Measurements from ENCODE around the gene ZNF136. TPM values are rescaled to one million over a fixed set of nuclear protein-coding genes. Genes with fewer than 3 reads are reported as not detected.
A peak's percentile ranks its signal among the peaks of the same experiment; 100 is the strongest.

Gene ZNF136
- total RNA-seq, 1 donor from 2014 or later = 1.8 TPM

- no peak for DNase-seq (ENCODE audit: low read depth)
- TF ChIP-seq CTCF (conservative IDR thresholded peaks at IDR 0.05; ENCODE audit: low read depth, low read length) = no peak
Observed at GRCh38 chr19:12230751-12231733, 68.1 kb downstream of the ZNF136 start.

GRCh38 chr19:12232961-12233360, 70.1 kb downstream of the ZNF136 start:
- no peak overlapping the region for H3K4me3 ChIP-seq (ENCODE audit: low read depth, low read length)
- TF ChIP-seq CTCF (conservative IDR thresholded peaks at IDR 0.05; ENCODE audit: low read depth, low read length) = no peak
- DNase-seq (ENCODE audit: low read depth) = no peak

More at GRCh38 chr19:12230751-12231733, 68.1 kb downstream of the ZNF136 start:
- no peak overlapping the region for H3K4me3 ChIP-seq (ENCODE audit: low read depth, low read length)

GRCh38 chr19:12237143-12237839, 74.4 kb downstream of the ZNF136 start:
- H3K4me3 ChIP-seq (ENCODE audit: low read depth, low read length) = peak overlapping the region; percentile 1
- no peak for DNase-seq (ENCODE audit: low read depth)
- no peak for TF ChIP-seq CTCF (conservative IDR thresholded peaks at IDR 0.05; ENCODE audit: low read depth, low read length)

Other genes with a start within 250 kb of the ZNF136 start
- 4.4 and 7.9 TPM in 2 replicates for gene ZNF700, start 238.0 kb upstream of the ZNF136 start, total RNA-seq
- gene ZNF763, start 198.1 kb upstream of the ZNF136 start, total RNA-seq = 0.58 and 1.7 TPM in 2 replicates
- 1.3 and 1.4 TPM in 2 replicates for gene ZNF433, start 127.4 kb upstream of the ZNF136 start, total RNA-seq
- gene ZNF878, start 110.1 kb upstream of the ZNF136 start, total RNA-seq = 0.72 TPM in 1 of 2 replicates, not detected in the other
- 0.86 and 0.94 TPM in 2 replicates for gene ZNF844, start 98.4 kb upstream of the ZNF136 start, total RNA-seq
- gene ZNF20, start 22.7 kb upstream of the ZNF136 start, total RNA-seq = 2.2 and 2.3 TPM in 2 replicates
- 3.1 and 4.6 TPM in 2 replicates for gene ZNF625, start 6.4 kb upstream of the ZNF136 start, total RNA-seq
- 2.4 and 8.2 TPM in 2 replicates for gene ZNF44, start 131.8 kb downstream of the ZNF136 start, total RNA-seq
- gene ZNF563, start 170.5 kb downstream of the ZNF136 start, total RNA-seq = 2.8 and 9.7 TPM in 2 replicates
- gene ZNF442, start 202.6 kb downstream of the ZNF136 start, total RNA-seq = 0.17 and 0.36 TPM in 2 replicates
- 3.0 TPM in 2 replicates for gene ZNF799, start 238.2 kb downstream of the ZNF136 start, total RNA-seq

Measured in epithelial cell of proximal tubule (primary cell).